HG02970 (cell line): ENCODE measurements around the gene SOWAHC.

ENCODE experiments used
- ATAC-seq: cut with Tn5 transposase; IDR thresholded peaks from one replicate; pipeline ENCODE4 v1.9.1; 2021; ENCODE audit warnings: mild to moderate bottlenecking, moderate library complexity, moderate number of reproducible peaks; ENCODE audit not compliant: unreplicated experiment, low FRiP score

Gene SOWAHC

DNA sequence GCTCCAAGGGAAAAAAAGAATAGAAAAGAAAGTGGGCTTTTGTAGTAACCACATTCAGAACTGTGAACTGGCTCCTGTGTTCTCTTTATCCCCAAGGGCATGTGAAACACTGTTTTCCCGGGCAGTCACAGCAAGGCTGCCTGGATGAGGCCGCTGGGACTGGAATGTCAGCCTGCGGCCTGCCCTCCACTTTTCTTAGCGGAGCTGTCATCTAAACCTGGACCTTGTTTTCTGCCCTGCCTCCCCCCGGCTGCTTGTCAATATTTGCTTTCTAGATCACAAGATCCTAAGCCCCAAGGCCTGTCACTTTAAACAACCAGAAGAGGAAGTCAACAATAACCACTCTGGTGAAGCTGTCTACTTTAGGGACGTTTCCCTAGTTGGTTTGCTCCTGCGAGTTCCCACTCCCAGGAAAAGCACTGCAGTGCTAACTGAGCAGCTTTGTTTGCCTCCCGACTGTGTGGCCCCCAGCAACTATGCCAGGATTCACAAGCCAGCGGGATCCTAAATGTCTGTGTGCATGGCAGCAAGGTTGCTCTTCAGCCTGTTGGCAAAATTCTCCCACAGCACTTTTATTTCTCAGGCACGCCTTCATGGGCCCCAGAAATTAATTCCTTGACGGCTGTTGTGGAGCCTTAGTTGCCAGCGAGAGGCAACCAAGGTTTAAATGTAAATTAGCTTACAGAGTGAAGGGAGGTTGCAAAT lies 30.6 kb downstream of the SOWAHC start:
- ATAC-seq, result no peak

DNA sequence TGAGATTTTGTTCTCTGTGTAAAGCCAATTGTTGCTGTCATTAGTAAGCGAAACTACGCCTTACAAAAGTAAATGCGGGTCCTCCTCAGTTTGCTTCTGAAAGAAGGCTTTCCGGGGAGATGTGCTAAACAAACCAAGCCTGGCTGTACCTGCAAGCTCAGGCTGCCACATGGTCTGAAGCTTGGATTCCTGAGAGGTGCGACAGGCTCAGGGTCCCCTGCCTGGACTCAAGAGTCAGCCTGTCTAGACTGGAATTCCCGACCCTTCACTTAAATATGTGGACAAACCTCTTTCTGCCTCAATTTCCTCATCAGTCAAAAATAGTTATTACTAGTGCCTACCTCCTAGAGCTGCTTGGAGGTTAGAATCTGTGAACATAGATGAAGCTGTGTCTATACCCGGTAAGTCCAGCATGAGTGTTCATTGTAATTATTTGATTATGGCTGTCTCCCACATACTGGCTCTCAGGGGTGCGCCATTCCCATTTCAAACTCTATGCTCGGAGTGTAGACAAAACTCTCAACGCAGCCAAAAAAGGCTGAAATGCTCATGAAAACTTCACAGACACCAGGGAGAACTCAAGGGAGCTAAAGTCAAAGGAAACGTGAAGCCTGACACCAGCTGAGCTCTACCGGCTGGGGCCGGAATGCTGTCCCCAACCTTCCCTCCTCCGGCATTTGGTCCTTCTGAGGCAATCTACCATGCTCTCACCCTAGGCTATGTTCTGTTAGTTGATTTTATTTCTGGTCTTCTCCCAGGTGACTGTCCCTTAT lies 31.4 kb downstream of the SOWAHC start:
- ATAC-seq, result no peak

DNA sequence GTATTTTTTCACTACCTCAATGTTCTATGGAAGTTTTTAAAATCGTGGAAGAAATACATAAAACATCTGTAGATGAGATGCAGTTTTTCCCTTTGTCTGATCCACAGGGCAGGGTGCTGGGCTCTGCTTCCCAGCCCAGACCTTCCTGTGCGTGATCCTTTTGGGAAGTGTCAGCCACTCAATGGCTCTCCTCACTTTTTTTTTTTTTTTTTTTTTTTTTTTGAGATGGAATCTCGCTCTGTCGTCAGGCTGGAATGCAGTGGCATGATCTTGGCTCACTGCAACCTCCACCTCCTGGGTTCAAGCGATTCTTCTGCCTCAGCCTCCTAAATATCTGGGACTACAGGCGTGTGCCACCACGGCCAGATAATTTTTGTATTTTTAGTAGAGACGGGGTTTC lies 32.8 kb downstream of the SOWAHC start:
- ATAC-seq, result no peak

GRCh38 chr2:109647636-109648035 lies 33.5 kb downstream of the SOWAHC start:
- no peak for ATAC-seq

GRCh38 chr2:109648041-109648527 lies 33.9 kb downstream of the SOWAHC start:
- ATAC-seq, result no peak

- ATAC-seq, result no peak
Observed at GRCh38 chr2:109649736-109650695, 35.9 kb downstream of the SOWAHC start.

DNA sequence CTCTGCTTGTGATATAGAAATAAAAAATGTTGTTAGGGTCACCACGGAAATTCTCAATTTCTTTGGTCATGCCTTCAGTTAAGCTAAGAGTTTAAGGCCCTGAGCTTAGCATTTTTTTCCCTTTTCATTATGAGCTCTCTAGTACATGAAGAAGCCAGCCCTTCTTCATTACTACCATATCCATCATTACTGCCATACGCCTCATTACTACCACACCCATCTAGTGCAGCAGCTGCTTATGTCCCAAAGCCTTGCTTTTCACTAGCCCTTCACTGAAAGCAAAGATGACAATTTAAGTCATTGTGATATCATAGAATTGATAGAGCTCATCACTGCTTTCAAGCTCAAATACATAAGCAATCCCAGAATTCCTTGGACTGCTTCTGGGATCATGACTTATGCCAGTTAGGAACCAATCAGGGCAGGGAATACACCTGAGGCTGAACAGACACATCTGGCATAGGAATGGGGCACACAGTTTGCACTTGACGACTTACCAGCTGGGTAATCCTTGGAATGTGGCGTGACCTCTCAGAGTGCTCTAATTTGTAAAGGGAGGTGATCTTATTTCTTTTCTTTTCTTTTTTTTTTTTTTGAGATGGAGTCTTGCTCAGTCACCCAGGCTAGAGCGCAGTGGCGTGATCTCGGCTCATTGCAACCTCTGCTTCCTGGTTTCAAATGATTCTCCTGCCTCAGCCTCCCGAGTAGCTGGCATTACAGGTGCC lies 40.3 kb downstream of the SOWAHC start:
- ATAC-seq, result no peak

DNA sequence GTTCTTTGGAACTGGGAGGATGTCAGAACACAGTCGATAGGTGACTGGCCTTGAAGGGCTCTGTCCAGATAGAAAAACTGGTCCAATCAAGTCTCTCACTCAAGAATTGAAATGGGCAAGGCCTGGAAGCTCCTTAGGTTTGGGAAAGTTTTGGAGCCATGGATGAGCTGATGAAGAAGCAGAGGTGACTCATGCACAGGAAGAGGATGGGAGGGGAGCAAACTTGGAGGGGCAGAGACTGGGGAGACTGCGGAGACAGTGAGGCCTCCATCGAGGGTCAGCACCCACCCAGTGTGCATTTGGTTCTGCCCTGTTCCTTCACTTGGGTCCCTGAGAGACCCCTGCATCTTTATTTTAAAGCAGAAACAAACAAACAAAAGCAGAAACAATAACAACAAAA lies 41.1 kb downstream of the SOWAHC start:
- ATAC-seq, result no peak

DNA sequence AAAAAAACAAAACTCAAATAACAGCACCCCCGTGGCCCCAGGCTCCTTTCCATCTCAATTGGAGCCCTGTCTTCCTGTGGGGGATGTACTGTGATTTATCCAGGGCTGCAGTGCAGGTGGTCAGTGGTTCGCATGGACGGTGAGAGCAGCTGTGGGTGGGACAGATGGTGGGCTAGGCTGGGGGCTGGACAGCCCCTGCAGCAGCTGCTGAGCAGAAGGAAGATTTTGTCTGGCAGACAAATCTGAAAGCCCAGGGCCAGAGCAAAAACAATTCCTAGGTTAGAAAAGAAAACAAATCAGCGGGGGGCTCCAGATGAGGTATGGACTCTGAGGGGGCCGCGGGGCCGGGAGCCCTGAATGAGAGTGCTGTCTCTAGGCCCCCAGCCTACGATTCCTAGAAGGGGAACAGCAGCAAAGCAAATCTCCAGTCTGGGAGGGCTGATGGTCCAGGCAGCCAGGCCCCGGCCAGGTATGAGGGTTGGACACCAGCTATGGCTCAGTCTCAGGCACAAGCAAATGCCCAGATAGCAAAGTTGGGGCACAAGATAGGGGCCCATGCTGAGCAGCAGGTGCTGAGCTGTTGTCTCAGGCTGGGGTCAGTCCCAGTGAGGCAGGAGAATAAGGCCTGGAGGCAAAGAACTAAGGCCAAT lies 45.4 kb downstream of the SOWAHC start:
- ATAC-seq, result no peak

- ATAC-seq, result no peak
Observed at GRCh38 chr2:109660046-109660860, 46.1 kb downstream of the SOWAHC start.

- ATAC-seq, result no peak
Observed at GRCh38 chr2:109662889-109663288, 48.7 kb downstream of the SOWAHC start.

DNA sequence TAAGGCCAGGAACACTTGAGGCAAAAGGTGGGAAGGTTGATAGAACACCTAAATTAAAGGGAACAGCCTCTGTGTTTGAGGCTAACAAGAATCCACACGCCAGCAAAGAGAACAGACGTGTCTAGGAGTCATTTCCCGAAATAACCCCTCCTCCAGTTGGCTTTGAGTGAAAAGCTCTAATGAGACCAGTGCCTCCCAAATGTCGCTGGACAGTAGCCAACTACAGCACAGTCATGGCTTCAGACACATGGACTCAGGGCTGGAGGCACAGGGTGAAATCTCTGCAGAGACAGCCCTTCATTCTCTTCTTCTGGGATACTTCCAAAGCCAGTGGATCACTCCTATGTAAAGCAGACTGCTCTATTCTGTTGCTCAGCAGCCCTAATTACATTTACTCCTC lies 49.6 kb downstream of the SOWAHC start:
- no peak for ATAC-seq

DNA sequence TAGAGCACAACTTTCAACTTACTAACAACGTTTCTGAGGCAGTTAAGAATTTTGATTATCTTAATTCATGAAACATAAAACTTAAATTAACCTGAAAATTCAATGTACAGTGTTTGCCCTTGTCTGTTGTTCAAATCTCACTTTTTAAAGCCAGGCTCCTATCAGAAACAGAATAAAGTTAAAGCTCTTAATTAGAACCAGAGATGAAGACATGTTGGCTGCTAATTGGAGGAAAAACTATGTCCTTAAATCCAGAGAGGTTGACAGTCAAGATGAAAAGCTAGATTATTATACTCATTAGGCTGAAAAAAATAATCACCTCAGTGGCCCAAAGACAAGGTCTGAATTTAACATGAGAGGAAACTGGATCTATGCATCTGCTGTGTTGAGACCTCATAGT lies 52.3 kb downstream of the SOWAHC start:
- ATAC-seq, result no peak
